ENCODE data around the gene CHST12.

DNA sequence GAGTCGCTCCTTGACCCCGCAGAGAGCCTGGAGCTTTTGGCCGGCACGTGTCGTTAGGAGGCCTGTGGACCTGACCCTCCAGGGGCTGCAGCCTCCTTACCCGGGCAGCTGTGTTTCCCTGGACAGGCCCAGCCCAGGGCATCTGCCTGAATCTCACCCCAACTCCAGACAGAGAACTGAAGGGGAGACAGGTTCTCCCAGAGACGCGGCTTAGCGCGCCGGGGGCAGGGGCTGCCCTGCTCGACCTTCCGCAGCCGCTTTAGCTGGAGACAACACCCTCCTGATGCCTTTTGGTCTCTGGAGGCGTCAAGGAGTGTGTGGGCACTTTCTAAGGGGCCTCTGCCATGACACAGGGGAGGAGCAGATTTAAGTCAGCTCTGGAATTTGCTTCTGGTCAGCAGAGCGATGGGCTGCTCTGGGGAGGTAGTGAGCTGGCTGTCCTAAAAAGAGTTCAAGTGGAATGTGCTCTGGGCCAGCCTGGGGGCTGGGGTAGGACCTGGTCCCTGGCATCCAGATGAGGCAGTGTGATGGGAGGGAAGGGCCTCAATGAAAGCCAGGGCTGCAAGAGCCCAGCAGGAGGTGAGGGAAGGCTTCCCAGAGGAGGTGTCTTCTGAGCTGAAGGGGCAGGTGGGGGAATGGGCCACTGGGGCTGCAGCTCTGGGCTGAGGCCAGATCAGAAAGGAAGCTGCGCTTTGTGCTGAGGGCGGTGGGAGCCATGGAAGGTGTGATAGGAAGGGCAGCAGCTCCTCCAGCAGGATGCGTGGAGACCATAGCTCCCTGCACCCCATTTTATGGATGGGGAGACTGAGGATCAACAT, 67.0 kb downstream of the CHST12 start:
- TF ChIP-seq CTCF (IDR thresholded peaks at IDR 0.05) (no peak), POLR2AphosphoS5 (IDR thresholded peaks at IDR 0.05) (no peak)
